Pons (tissue), 1 donor: Measurements from ENCODE around the gene OR52B6.
"Not testable (repeated sequence)": the region's sequence is repeated elsewhere in the genome, so short reads cannot be mapped to it uniquely, and the experiment has no call there.

Experiments used
- DNase-seq: peaks from one replicate; pipeline ENCODE4 v3.0.0-alpha.2; 2016; ENCODE audit warnings: low spot score

Gene OR52B6

DNA sequence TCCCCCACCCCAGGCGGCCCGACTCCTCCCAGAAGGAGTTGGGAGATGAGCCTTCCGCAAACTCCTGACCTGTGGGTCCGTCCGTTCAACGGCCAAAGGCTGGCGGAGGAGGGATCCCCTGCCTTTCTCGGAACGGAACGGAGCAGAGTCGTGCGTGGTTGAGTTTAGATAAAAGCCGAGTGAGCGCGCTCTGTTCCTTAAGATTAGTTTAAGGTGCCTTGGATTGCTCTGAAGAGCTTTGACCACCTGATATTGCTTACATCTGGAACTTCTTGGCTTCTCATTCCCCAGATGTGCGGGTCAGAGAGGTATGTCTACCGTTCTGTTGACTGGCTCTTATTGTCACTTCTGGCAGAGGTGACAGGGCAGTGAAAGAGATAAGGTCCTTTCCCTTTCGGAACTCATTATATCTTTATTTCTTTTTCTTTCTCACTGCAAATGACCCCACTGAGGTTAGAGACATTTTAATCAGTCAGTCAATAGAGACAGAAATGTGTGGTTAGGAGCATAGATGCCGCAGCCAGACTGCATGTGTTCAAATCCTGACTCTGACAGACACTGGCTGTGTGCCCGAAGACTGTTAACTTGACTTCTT, 16.0 kb downstream of the OR52B6 start, which contains the start of gene TRIM6:
TRIM6 (plus strand) TSS at position 31 of the 595 bp plus-strand sequence; CDS start at position 292, 261 bp downstream.
- DNase-seq, result no peak

- DNase-seq, result no peak
Measured at GRCh38 chr11:5597953-5598352, 17.3 kb downstream of the OR52B6 start.

- peak; percentile 50 for DNase-seq
Measured at GRCh38 chr11:5600374-5600851, 19.7 kb downstream of the OR52B6 start.

GRCh38 chr11:5602791-5603190, 22.1 kb downstream of the OR52B6 start:
- not testable (repeated sequence) for DNase-seq

DNA sequence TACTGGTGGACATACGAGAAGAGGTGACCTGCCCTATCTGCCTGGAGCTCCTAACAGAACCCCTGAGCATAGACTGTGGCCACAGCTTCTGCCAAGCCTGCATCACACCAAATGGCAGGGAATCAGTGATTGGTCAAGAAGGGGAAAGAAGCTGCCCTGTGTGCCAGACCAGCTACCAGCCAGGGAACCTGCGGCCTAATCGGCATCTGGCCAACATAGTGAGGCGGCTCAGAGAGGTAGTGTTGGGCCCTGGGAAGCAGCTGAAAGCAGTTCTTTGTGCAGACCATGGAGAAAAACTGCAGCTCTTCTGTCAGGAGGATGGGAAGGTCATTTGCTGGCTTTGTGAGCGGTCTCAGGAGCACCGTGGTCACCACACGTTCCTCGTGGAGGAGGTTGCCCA, 22.6 kb downstream of the OR52B6 start:
- DNase-seq, result no peak

DNA sequence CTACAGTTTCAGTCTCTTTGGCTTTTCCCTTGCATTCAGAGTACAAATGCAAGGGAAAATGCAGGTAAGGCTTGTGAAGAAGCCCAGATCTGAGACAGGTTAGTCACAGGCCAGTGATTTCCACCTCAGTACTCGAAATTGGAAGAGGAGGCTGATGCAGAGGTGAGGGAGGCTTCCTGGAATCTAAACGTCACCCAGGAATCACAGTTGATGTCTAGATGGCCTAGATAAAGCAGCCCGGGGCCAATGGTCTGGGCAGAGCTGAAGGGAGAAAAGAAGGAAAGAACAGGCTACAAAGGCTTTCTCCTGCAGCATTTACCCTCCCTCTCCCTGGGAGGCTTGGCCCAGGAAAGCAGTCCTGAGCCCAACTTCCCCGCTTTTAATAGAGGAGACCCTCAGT, 24.2 kb downstream of the OR52B6 start:
- DNase-seq, result no peak

GRCh38 chr11:5605849-5606248, 25.2 kb downstream of the OR52B6 start:
- DNase-seq, result no peak

DNA sequence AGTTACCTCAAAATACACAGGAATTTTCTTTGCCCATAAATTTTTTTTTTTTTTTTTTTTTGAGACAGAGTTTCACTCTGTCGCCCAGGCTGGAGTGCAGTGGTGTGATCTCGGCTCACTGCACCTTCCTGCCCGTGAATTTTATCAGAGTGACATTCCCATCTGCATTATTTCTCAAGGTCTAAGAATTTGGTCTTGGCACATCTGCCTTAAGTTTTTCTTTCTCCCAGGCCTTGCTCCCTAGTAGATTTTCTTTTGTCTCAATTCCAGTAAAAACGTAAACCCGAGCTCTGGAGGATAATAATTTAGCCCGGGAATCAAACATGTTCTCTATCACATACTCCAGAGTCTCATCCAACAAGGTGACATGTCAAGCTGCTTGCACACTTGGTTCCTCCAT, 28.1 kb downstream of the OR52B6 start:
- no peak for DNase-seq

DNA sequence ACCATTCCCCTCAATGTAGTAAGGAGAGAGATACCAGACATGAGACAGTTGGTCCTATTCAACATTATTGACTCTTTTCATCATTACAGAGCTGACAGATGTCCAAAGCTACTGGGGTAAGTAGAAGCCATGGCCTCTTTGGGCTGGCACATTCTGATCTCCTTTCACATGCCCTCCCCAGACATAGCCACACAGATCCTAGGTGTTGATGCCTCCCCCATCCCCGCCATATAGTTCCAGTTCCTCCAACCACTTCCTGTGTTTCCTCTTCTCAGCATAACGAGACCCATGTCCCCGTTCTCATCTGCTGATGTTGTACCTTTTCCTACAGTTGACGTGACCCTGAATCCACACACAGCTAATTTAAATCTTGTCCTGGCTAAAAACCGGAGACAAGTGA, 29.8 kb downstream of the OR52B6 start:
- DNase-seq, result no peak

DNA sequence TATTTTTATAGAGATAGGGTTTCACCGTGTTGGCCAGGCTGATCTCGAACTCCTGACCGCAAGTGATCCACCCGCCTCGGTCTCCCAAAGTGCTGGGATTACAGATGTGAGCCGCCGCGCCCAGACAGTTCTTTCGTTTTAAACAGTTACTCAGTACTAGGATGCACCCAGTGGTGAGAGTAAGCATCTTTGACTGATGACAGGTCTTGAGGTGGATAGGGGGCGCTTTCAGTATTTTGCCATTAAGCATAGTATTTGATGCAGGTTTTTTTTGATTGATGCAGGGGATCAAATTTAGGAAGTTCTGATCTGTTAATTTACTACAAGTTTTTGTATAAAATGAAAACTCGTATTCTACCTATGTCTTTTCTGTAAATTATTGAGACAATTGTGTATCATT, 30.9 kb downstream of the OR52B6 start:
- no peak for DNase-seq

GRCh38 chr11:5618807-5619206, 38.1 kb downstream of the OR52B6 start:
- DNase-seq, result no peak

DNA sequence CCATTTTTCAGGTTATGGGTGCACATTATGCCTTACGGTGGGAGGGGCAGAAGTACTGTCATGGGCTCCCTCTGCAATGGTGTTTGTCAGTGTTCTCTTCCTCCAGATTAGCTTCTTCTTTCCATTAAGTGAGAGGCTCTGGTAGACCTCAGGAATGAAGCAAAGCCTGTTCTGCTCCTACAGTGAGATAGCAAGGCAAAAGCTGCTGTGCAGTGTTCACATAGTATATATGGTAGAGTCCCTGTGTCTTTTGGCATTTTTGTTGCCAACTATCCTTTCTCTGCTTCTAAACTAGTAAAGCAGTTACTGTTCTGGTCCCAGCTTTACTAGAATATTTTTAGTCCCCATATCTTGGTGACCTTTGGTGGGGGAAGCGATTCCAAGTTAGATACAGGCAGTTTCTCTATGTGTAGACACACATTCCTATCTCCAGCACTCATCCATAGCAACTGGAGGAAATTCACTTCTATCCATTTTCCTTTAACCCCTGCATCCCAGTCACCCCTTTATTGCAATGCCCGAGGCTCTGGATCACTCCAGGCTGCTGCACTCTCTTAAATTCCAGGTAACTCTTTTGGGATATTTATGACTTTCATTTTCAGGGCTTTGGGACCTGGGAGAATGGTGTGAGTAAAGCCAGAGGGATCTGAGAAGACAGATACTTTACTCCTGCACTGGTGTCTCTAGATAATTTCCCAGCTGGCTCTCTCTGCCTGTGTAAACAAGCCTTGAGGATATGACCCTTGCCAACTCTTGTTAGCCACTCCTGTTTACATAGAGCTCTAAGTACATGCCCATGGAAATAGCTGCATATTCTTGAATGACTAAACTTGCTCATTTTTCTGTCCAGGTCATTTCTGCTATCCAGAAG, 40.2 kb downstream of the OR52B6 start:
- no peak for DNase-seq

DNA sequence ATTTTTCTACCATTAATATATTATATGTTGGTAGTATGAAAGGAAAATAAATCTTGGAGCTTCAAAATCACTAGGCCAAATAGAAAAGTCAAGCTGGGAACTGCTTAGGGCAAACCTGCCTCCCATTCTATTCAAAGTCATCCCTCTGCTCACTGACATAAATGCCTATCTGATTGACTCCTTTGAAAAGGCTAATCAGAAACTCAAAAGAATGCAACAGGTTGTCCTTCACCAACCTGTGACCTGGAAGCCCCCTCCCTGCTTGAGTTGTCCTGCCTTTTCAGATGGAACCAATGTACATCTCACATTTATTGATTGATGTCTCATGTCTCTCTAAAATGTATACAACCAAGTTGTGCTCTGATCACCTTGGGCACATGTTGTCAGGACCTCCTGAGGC, 40.9 kb downstream of the OR52B6 start:
- no peak for DNase-seq

GRCh38 chr11:5622802-5623201, 42.1 kb downstream of the OR52B6 start:
- no peak for DNase-seq

GRCh38 chr11:5624489-5625279, 44.0 kb downstream of the OR52B6 start, which contains the start of gene TRIM34:
Gene TRIM34 (plus strand): TSS chr11:5625001. CDS start chr11:5632332, 7,331 bp downstream.
- DNase-seq, result peak; percentile 83

DNA sequence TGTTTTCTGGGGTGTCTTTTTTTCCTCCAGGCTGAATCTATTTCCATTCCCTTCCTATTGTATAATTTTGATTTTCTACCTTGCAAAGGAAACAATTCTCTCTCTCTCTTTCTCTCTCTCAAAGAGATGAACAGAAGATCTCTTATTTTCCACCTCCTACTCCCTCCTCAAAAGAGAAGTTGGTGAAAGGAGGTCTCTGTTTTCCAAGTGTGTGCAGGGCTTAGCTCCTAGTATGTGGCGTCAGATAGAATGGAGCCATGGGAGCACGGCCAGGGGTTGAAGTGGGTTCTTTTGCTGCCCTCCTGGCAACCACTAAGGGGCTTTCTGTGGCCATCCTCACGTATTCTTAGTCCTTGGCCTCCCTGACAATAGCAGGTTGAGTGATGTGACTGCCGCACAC, 44.6 kb downstream of the OR52B6 start:
- no peak for DNase-seq

DNA sequence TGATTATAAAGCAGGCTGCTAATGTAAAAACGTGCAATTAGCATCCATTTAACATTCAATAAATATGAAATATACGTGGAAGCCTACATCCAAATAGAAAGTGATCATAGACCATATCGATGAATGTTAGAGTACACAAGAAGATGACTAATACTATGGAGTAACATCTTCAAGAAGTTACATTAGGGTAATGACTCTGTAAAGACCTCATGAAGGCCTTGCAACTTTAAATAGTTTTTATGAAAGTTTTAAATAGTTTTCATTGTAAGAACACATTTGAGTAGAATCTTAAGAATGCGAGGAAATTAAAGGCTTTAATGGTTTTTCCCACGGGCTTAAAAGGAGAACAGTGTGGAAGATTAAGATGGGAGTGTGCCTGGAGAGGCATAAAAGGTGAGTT, 45.5 kb downstream of the OR52B6 start:
- no peak for DNase-seq

- DNase-seq, result no peak
Measured at GRCh38 chr11:5631417-5631816, 50.7 kb downstream of the OR52B6 start.
